Common myeloid progenitor, CD34-positive (primary cell): ENCODE results near the gene LRRC37A.
"Not testable (repeated sequence)": the region's sequence is repeated elsewhere in the genome, so short reads cannot be mapped to it uniquely, and the experiment has no call there.

Source experiments
- CTCF ChIA-PET: fragments of 350-600 bp; sonication (Branson Sonifier 250); formaldehyde crosslinking; loops from one replicate; lab custom pipeline; 2021; ENCODE audit warnings: antibody characterized with exemption; lab: Charles Lee
- POLR2A ChIA-PET: fragments of 350-600 bp; sonication (Branson Sonifier 250); formaldehyde crosslinking; loops from one replicate; lab custom pipeline; 2021; ENCODE audit warnings: antibody characterized with exemption; lab: Charles Lee
- DNase-seq, 3 donors: peaks; one replicate each; pipeline versions ENCODE4 v3.0.0 to v3.0.0-alpha.2; 2013
- H3K27ac ChIP-seq, 2 experiments: 1 replicate in 1 of 2; 2 replicates in 1 of 2; pipeline ENCODE4 v1.7.0; 2013; ENCODE audit warnings: inconsistent platforms in 2 of 2, low read length in 2 of 2, mild to moderate bottlenecking in 2 of 2, low read depth in 1 of 2, moderate library complexity in 1 of 2; ENCODE audit not compliant: severe bottlenecking in 2 of 2, insufficient read depth in 1 of 2, poor library complexity in 1 of 2
- H3K27me3 ChIP-seq, 5 experiments: replicated peaks in 2 of 5; 1 replicate in 3 of 5; 2 replicates in 2 of 5; pipeline versions ENCODE4 v1.6.1 to v1.7.0; 2013; ENCODE audit warnings: low read length in 4 of 5, mild to moderate bottlenecking in 2 of 5, moderate library complexity in 2 of 5, inconsistent platforms in 1 of 5; ENCODE audit not compliant: insufficient read depth in 5 of 5, control insufficient read depth in 4 of 5
- H3K36me3 ChIP-seq, 4 experiments: 1 replicate in 2 of 4; 2 replicates in 2 of 4; pipeline versions ENCODE4 v1.6.1 to v1.7.0; 2013; ENCODE audit warnings: low read length in 3 of 4, control low read depth in 1 of 4, mild to moderate bottlenecking in 1 of 4; ENCODE audit not compliant: control insufficient read depth in 4 of 4, insufficient read depth in 4 of 4
- H3K4me1 ChIP-seq, 4 experiments: 1 replicate in 3 of 4; 2 replicates in 1 of 4; pipeline versions ENCODE4 v1.6.1 to v1.7.1; 2013; ENCODE audit warnings: low read length in 3 of 4, mild to moderate bottlenecking in 3 of 4, control low read depth in 1 of 4, inconsistent platforms in 1 of 4, moderate library complexity in 1 of 4; ENCODE audit not compliant: control insufficient read depth in 4 of 4, insufficient read depth in 4 of 4; ENCODE audit errors: control extremely low read depth in 1 of 4
- H3K4me3 ChIP-seq, 7 experiments: 1 replicate in 4 of 7; 2 replicates in 3 of 7; pipeline versions ENCODE4 v1.5.1 to v1.7.0; 2013; ENCODE audit warnings: mild to moderate bottlenecking in 7 of 7, low read length in 6 of 7, moderate library complexity in 6 of 7, inconsistent platforms in 2 of 7, low read depth in 2 of 7, control low read depth in 1 of 7; ENCODE audit not compliant: insufficient read depth in 4 of 7, control insufficient read depth in 1 of 7; ENCODE audit errors: extremely low read depth in 1 of 7
- H3K9me3 ChIP-seq, 5 experiments: 1 replicate in 4 of 5; 2 replicates in 1 of 5; pipeline versions ENCODE4 v1.6.1 to v1.7.1; 2013; ENCODE audit warnings: low read length in 4 of 5, mild to moderate bottlenecking in 2 of 5, inconsistent platforms in 1 of 5, low read depth in 1 of 5, moderate library complexity in 1 of 5; ENCODE audit not compliant: control insufficient read depth in 4 of 5, insufficient read depth in 2 of 5; ENCODE audit errors: control extremely low read depth in 1 of 5
- WGBS: methylation state at CpG from one replicate; pipeline ENCODE4 v1.1.5; 2013; ENCODE audit not compliant: insufficient coverage; 5-methylcytosine and 5-hydroxymethylcytosine counted together

LRRC37A gene

GRCh38 chr17:46262271-46262670, 32.7 kb upstream of the LRRC37A start:
- peaks cover 0 to 22% (median 8%) of the 10 kb centered on the region in 4 experiments for H3K4me1 ChIP-seq
- POLR2A ChIA-PET: no interaction called here
- H3K4me3 ChIP-seq: no peak overlapping the region
- WGBS: 86% methylated on average over 4 of the region's 8 CpGs
- CTCF ChIA-PET: no interaction called here
- no peak overlapping the region for H3K27ac ChIP-seq
- no peaks in the 10 kb centered on the region for H3K36me3 ChIP-seq
- no peak for DNase-seq
- no peaks in the 10 kb centered on the region for H3K9me3 ChIP-seq
- H3K27me3 ChIP-seq: peaks cover 0 to 2% (median 0%) of the 10 kb centered on the region in 5 experiments

GRCh38 chr17:46264456-46265198, 30.3 kb upstream of the LRRC37A start:
- WGBS: 46% methylated on average over 3 of the region's 3 CpGs

GRCh38 chr17:46266063-46266655, 28.8 kb upstream of the LRRC37A start:
- H3K9me3 ChIP-seq, POLR2A ChIA-PET, H3K27me3 ChIP-seq, H3K36me3 ChIP-seq: not testable (repeated sequence)
- Histone ChIP-seq H3K4me3 (peak overlapping the region; percentile 77 to 88 (median 80)), H3K4me1 (peaks cover 0 to 24% (median 12%) of the 10 kb centered on the region in 4 experiments), H3K27ac (peak overlapping the region in 1 of 2 experiments; percentile 71)
- DNase-seq: peak; percentile 19 to 53 (median 38)
- CTCF ChIA-PET: interaction anchor here (0.7 kb wide), 1 partner anchor 21 kb away, joined by 3 read pairs; no protein-coding TSS in a partner anchor
- 8% methylated on average over 21 of the region's 21 CpGs for WGBS

More at GRCh38 chr17:46264456-46265198, 30.3 kb upstream of the LRRC37A start:
- no peaks in the 10 kb centered on the region for H3K36me3 ChIP-seq
- POLR2A ChIA-PET: no interaction called here
- CTCF ChIA-PET: no interaction called here
- peaks cover 0 to 9% (median 0%) of the 10 kb centered on the region in 5 experiments for H3K27me3 ChIP-seq
- no peak overlapping the region for H3K27ac ChIP-seq
- peaks cover 0 to 26% (median 12%) of the 10 kb centered on the region in 4 experiments for H3K4me1 ChIP-seq
- DNase-seq: peak in 1 of 3 donors; percentile 19
- H3K9me3 ChIP-seq: no peaks in the 10 kb centered on the region
- H3K4me3 ChIP-seq: no peak overlapping the region

DNA sequence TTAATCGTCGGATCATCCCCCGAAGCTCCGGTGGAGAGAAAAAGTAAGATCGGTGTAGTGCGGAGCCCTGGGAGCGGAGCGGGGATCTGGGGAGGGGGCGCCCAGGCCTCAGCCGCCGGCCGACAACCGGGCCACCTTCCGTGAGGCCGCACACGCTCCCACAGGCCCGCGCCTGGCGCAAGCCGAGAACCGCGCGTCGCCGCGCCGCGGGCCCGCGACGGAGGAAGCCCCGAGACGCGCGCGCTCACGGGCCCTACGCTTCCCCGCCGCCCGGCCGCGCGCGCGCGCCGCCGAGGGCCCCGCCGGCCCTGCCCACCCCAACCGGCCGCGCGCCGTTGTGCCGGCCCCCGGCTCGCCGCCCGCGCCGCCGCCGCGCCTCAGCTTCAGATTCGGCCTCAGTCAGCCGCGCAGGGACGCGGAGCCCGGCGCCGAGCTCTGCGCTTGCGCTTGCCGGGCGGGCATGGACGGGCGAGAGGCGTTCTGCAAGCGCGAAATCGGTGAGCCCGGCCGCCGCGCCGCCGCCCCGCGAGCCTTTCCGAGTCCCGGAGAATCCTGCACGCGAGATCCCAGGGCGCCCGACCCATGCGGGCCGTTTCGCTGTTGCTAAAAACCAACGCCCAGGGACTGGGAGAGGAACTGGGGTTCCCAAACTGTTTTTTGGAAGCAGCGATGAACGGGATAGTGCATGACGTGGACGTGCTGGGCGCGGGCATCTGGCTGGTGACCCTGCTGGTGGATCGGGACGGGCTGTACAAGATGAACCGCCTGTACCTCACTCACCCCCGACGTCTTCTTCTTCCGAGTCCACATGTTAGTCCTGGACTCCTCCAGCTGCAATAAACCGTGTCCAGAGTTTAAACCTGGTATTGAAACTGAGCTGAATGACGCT, 28.0 kb upstream of the LRRC37A start:
- POLR2A ChIA-PET: no interaction called here
- H3K9me3 ChIP-seq: no peaks in the 10 kb centered on the region
- H3K27me3 ChIP-seq: peaks cover 0 to 9% (median 0%) of the 10 kb centered on the region in 5 experiments
- CTCF ChIA-PET: interaction anchor here (0.7 kb wide), 1 partner anchor 20 kb away, joined by 3 read pairs; no protein-coding TSS in a partner anchor
- H3K4me1 ChIP-seq: peaks cover 0 to 24% (median 12%) of the 10 kb centered on the region in 4 experiments
- under 1% methylated on average over 116 of the region's 116 CpGs for WGBS
- peak overlapping the region; percentile 77 to 88 (median 80) for H3K4me3 ChIP-seq
- no peaks in the 10 kb centered on the region for H3K36me3 ChIP-seq
- DNase-seq: peak; percentile 82 to 89 (median 88)
- H3K27ac ChIP-seq: peak overlapping the region in 1 of 2 experiments; percentile 71

DNA sequence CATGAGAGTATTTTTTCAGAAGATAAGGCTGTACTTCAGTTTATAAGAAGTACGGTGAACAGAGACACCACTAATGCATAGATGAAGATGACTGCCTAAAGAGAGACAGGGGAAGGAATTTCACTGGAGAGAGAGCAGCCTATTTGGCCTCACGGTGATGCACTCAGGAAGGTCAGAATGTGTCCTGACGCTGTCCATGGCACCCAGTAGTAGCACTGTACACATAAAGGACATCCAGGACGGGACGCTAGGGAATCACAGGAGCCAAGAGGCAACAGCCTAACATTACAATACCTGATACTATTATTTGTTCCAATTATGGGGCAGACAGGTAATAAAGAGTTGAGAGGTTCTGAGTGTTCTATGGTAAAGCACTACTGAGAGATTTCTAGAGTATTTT, 24.9 kb upstream of the LRRC37A start:
- no peak for DNase-seq
- peaks cover 0 to 20% (median 12%) of the 10 kb centered on the region in 4 experiments for H3K4me1 ChIP-seq
- POLR2A ChIA-PET: no interaction called here
- H3K4me3 ChIP-seq: no peak overlapping the region
- H3K27ac ChIP-seq: no peak overlapping the region
- CTCF ChIA-PET: interaction anchor here (1.3 kb wide), 1 partner anchor 17 kb away, joined by 3 read pairs; no protein-coding TSS in a partner anchor
- H3K36me3 ChIP-seq: no peaks in the 10 kb centered on the region
- WGBS: 69% methylated on average over 4 of the region's 5 CpGs
- H3K9me3 ChIP-seq: no peaks in the 10 kb centered on the region
- H3K27me3 ChIP-seq: peaks cover 0 to 7% (median 0%) of the 10 kb centered on the region in 5 experiments

- DNase-seq: no peak
- no peak overlapping the region for H3K4me3 ChIP-seq
- no peak overlapping the region for H3K27ac ChIP-seq
- WGBS: 91% methylated on average over 6 of the region's 6 CpGs
- ChIA-PET CTCF (no interaction called here), POLR2A (no interaction called here)
- no peaks in the 10 kb centered on the region for H3K9me3 ChIP-seq
- no peaks in the 10 kb centered on the region for H3K27me3 ChIP-seq
- no peaks in the 10 kb centered on the region for H3K4me1 ChIP-seq
- H3K36me3 ChIP-seq: no peaks in the 10 kb centered on the region
Observed at GRCh38 chr17:46273541-46274236, 21.2 kb upstream of the LRRC37A start.
